ENCODE measurements around the gene UFD1.
"Not testable (repeated sequence)": the region's sequence is repeated elsewhere in the genome, so short reads cannot be mapped to it uniquely, and the experiment has no call there.

The UFD1 gene

DNA sequence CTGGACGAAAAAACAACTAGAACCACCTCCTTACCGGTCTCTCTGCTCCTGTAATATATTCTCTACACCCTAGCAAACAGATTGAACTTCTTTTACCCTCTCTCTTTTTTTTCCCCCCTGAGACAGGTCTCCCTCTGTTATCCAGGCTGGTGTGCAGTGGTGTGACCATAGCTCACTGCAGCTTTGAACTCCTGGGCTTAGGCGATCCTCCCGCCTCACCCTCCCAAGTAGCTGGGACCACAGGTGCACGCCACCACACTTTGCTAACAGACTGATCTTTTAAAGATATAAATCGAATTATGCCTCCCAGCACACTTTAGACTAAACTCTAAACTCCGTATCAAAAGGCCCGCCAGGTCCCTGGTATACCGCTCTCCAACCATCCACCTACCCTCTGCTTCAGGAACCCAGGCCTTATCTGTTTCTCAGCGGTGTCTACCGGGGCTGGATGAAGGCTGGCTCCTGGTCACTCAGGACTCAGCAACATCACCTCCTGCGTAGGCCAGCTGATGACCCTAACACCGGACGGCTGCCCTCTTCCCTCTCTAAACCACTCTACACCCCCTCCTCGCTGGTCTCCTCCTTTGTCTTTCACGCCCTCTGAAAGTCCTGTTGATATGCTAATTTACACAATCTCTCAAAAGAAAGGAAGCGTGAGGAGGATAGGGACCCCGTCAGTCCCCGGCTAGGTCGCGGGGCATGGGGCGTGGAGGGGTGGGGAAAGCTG lies 32.2 kb downstream of the UFD1 start:
- no peak for FAIRE-seq

GRCh38 chr22:19445279-19445982 lies 33.6 kb downstream of the UFD1 start:
- FAIRE-seq: not testable (repeated sequence)

- no peak for FAIRE-seq
Measured at GRCh38 chr22:19443544-19444211, 35.3 kb downstream of the UFD1 start.

DNA sequence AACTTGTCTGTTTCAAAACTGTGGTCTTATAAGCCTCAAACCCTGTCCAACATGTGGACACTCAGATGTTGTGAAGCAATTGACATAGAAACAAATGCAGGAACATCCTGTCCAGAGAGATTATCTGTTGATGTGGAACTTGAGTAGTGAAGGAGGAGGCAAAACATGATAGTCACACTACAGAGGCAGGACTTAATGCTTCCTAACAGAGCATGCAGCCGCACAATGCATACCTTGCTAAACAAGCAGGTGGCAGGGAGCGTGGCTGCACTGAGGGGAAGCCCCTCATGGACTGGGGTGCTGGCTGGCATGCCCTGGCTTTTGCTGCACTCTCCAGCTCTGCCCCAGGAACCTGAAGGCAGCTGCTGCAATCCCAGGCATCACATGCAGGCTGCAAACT lies 36.8 kb downstream of the UFD1 start:
- no peak for FAIRE-seq

DNA sequence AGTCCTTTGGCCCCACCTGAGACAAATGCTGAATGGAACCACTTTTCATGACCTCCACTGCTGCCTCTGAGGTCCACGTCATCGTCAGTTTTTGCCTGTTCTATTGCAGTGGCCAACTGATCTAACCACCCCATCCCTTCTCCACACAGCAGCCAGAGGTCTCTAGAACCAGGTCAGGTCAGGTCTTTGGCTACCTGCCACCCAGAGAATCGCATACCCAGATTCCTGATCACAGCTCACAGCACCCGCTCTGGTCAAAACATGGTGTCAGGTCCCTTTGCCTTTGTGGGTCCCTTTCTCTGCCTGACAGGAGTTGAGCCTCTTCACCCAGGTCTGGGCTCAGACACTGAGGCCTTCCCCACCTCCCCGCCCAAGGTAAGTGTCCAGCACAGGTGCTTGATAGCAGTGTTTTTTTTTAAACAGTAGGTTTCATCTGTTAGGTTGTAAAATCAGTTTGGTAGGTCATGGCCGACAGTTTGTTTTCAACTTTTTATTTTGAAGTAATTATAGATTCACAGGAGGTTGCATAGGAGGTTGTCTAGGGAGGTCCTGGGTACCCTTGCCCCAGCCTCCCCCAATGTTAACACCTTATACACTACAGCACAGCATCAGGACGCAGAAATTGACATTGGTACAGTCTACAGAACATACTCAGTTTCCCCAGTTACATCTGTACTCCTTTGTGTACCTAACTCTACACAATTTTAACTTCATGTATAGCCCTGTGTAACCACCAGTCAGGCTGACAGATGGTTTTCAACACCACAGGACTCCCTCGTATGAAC lies 38.4 kb downstream of the UFD1 start:
- FAIRE-seq: no peak

GRCh38 chr22:19438298-19438697 lies 40.7 kb downstream of the UFD1 start:
- no peak for FAIRE-seq

GRCh38 chr22:19436444-19437161 lies 42.4 kb downstream of the UFD1 start:
- FAIRE-seq: not testable (repeated sequence)

GRCh38 chr22:19434829-19435580 lies 44.0 kb downstream of the UFD1 start:
- no peak for FAIRE-seq

DNA sequence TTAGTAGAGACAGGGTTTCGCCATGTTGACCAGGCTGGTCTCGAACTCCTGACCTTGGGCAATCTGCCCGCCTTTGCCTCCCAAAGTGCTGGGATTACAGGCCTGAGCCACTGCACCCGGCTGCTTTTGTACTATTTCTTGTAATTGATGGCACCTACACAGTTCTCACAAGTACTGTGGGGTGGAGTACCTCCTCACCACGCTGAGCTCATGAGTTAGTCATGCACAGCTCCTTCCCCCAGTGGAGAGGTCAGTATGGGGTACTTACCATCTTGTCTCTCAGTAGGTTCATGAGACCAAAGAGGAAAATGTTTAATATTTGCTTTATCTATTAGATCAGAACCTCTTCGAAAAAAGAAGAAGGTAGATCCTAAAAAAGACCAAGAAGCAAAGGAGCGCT lies 44.6 kb downstream of the UFD1 start:
- no peak for FAIRE-seq

DNA sequence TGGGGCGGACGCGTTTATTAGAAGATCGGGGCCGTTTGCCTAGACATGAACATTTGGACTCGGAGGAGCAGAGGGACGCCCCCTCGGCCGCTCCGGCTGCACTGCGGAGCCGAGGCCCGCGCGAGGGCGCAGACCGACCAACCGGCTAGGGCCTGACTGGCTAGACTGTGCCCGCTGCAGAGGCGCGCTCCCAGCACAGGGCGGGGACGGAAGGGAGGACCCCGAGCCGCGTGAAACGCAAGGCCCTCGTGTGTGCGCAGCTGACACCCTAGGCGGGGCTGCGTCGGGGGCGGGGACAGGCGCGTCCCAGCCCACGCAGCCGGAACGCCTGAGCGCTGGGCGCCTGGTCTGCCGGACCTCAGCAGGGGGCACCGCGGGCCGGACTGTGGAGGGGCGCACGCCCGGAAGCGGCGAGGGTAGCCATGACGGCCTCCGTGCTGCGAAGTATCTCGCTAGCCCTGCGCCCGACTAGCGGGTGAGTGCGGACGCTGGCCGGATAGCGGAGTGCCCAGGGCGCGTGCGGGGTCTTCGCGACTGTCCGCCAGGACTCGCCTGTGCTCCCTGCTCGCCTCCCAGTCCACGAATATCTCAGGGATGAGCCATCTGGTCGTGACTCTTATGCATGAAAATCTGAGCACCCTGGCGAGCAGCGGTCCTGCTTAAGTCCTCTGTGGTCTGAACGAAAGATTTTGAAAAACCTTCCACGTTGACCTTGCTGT lies 46.7 kb downstream of the UFD1 start, which contains the start of gene MRPL40:
Gene MRPL40, plus strand, starts transcription at position 413 of the 719 bp plus-strand sequence. Its CDS starts 10 bp downstream, at position 423.
- FAIRE-seq: no peak

DNA sequence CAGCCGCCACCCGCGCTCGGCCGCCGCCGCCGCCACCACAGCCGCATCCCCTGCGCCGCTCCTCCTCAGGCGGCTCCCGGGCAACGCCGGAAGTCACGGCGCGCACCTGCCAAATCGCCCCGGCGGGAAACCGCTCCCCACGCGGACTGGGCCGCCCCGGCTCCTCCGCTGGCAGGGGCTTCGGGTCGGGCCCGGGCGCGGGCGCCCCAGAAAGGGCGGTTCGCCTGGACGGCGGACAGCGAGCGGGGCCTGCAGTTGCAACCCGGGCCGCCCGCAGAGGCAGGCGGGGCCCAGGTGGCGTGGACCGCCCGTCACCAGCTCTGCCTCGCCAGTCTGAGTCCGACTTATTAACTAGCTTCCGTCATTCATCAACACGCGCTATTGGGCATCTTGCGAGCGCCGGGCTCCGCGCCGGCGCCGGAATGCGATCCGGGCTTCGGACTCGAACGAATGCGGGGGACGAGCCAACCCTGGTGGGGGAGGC lies 47.3 kb downstream of the UFD1 start, which contains the start of gene HIRA:
Gene HIRA, minus strand, starts transcription at position 85 of the 484 bp plus-strand sequence. CDS start 257 bp downstream, outside the sequence.
- no peak for FAIRE-seq

DNA sequence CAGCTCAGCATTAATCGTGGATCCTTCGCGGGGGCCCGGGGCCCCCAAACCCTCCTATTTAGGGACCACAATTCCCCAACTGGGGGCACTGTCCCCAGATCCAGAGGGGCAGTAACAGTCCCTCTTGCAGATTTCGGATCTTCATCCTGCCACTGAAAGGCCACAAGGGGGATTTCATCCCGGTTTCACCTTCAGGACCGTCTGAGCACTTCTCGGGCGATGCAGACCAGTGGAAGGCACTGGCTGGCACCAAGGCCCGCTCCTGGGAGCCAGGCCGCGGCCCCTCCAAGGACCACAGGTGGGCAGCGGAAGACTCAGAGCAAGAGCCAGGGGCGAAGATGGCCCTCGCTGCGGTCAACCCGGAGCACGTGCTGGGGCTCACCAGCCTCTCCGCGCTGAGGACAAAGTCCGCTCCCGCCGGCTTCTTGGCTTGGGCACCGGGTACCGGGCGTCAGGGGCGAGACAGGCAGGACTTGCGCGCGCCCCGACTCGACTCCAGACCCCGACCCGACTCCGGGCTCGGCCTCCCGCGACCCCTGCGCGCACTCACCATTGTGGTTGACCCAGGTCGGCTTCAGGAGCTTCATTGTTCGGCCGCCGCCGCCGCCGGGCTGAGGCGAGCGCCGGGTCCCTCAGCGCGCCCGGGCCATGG lies 48.0 kb downstream of the UFD1 start:
- no peak for FAIRE-seq

- FAIRE-seq: no peak
Measured at GRCh38 chr22:19429950-19430889, 48.8 kb downstream of the UFD1 start.

GRCh38 chr22:19424186-19424500 lies 54.9 kb downstream of the UFD1 start:
- FAIRE-seq: no peak

DNA sequence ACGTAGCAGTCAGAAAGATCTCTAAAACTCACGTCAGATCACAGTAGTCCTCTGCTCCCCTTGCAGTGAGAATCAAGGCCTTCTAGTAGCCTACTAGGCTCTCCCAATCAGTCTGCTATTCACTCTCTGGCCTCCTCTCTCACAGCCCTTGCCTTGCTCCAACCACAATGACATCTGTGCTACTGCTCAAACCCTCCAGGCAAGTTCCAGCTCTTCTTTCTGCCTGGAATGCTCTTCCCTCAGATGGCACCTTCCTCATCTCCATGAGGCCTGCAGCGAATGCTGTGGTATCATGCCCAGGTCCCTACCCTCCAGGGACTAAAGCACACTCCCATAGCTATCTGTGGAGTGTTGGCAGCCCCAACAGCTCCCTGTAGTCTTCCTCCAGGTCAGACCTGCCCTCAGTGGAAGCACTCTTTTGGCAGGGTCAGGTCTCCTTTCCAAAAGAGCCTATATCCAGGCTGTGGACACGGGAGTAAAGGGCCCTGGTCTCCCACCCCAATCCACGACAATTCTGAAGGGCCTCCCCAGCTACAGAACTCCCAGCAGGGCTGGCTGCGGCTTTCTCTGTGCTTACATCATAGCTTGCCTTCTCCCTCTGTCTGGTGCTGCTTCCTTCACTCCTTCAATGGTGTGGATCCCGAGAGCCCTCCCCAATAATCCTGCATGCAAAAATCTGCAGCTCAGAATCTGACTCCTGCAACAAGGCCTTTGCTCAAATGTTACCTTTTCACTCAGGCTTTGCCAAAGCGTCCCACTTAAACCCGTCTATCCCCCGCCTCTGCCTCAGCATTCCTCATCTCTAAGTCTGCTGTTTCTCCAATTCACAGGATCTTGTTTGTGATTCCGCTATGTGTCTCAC lies 56.3 kb downstream of the UFD1 start:
- FAIRE-seq: no peak

DNA sequence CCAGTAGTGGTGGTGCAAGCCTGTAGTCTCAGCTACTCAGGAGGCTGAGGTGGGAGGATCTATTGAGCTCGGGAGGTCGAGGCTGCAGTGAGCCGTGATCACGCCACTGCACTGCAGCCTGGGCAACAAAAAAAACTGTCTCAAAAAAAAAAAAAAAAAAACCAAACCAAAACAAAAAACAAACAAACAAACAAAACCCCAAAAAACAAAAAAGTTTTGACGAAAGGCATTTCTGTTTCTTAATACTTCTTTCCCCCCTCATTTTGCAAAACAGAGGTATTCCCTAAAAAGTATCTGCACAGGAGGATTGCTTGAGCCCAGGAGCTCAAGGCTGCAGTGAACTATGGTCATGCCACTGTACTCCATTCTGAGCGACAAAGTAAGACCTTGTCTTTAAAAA lies 58.7 kb downstream of the UFD1 start:
- no peak for FAIRE-seq

- no peak for FAIRE-seq
Measured at GRCh38 chr22:19419464-19420178, 59.4 kb downstream of the UFD1 start.

Measured in islet of Langerhans (tissue), 1 donor.